ENCODE measurements around the gene ZBTB47.
A peak's percentile ranks its signal among the peaks of the same experiment; 100 is the strongest.

The ZBTB47 gene

GRCh38 chr3:42698911-42699230 is 45.4 kb downstream of the ZBTB47 start:
- Histone ChIP-seq H3K4me2 (ENCODE audit: low read length) (no peak overlapping the region), H3K27me3 (ENCODE audit: insufficient read depth, low read length, poor library complexity) (no peaks in the 10 kb centered on the region), H3K36me3 (ENCODE audit: control insufficient read depth, insufficient read depth, low read length) (no peaks in the 10 kb centered on the region), H3K56ac (ENCODE audit: low read length) (no peak overlapping the region), H3K4ac (ENCODE audit: low read depth, low read length) (no peak overlapping the region), H3K23ac (ENCODE audit: low read length) (no peak overlapping the region), H3K9ac (ENCODE audit: low read length) (no peak overlapping the region), H2BK5ac (ENCODE audit: low read length) (no peak overlapping the region), H2BK120ac (ENCODE audit: low read depth, low read length) (no peak overlapping the region), H4K5ac (ENCODE audit: low read length) (no peak overlapping the region), H2AK5ac (ENCODE audit: low read length) (no peak overlapping the region), H3K27ac (ENCODE audit: low read depth, low read length) (no peak overlapping the region), H3K4me3 (ENCODE audit: low read length) (no peak overlapping the region), H4K8ac (ENCODE audit: low read depth, low read length) (no peak overlapping the region), H3K18ac (ENCODE audit: low read length) (no peak overlapping the region), H3K79me1 (ENCODE audit: low read length) (no peaks in the 10 kb centered on the region), H3K4me1 (ENCODE audit: control insufficient read depth, low read depth, low read length) (no peaks in the 10 kb centered on the region), H3K79me2 (ENCODE audit: control insufficient read depth, insufficient read depth, low read length) (no peaks in the 10 kb centered on the region), H2BK15ac (replicated peaks; ENCODE audit: low read depth) (no peak overlapping the region)
- DNase-seq = no peak
- no CpG with 5 or more reads among the region's 9 CpGs for WGBS (ENCODE audit: extremely low coverage, insufficient coverage, low lambda C conversion rate)

- no peak overlapping the region for H3K4me3 ChIP-seq (ENCODE audit: low read length)
- H3K4me2 ChIP-seq (ENCODE audit: low read length) = no peak overlapping the region
- H4K8ac ChIP-seq (ENCODE audit: low read depth, low read length) = no peak overlapping the region
- H3K56ac ChIP-seq (ENCODE audit: low read length) = no peak overlapping the region
- no peak overlapping the region for H2BK120ac ChIP-seq (ENCODE audit: low read depth, low read length)
- H3K27me3 ChIP-seq (ENCODE audit: insufficient read depth, low read length, poor library complexity) = no peaks in the 10 kb centered on the region
- H3K79me1 ChIP-seq (ENCODE audit: low read length) = no peaks in the 10 kb centered on the region
- H3K18ac ChIP-seq (ENCODE audit: low read length) = no peak overlapping the region
- H3K36me3 ChIP-seq (ENCODE audit: control insufficient read depth, insufficient read depth, low read length) = no peaks in the 10 kb centered on the region
- no peak overlapping the region for H3K27ac ChIP-seq (ENCODE audit: low read depth, low read length)
- H3K9ac ChIP-seq (ENCODE audit: low read length) = no peak overlapping the region
- no peak overlapping the region for H2AK5ac ChIP-seq (ENCODE audit: low read length)
- H3K79me2 ChIP-seq (ENCODE audit: control insufficient read depth, insufficient read depth, low read length) = no peaks in the 10 kb centered on the region
- no peak overlapping the region for H4K5ac ChIP-seq (ENCODE audit: low read length)
- no peak overlapping the region for H2BK5ac ChIP-seq (ENCODE audit: low read length)
- DNase-seq = no peak
- no peak overlapping the region for H2BK15ac ChIP-seq (replicated peaks; ENCODE audit: low read depth)
- H3K4me1 ChIP-seq (ENCODE audit: control insufficient read depth, low read depth, low read length) = no peaks in the 10 kb centered on the region
- H3K4ac ChIP-seq (ENCODE audit: low read depth, low read length) = no peak overlapping the region
- no peak overlapping the region for H3K23ac ChIP-seq (ENCODE audit: low read length)
- WGBS (ENCODE audit: extremely low coverage, insufficient coverage, low lambda C conversion rate) = no CpG with 5 or more reads among the region's 10 CpGs
Observed at GRCh38 chr3:42699511-42699971, 46.0 kb downstream of the ZBTB47 start.

- no peaks in the 10 kb centered on the region for H3K79me2 ChIP-seq (ENCODE audit: control insufficient read depth, insufficient read depth, low read length)
- WGBS (ENCODE audit: extremely low coverage, insufficient coverage, low lambda C conversion rate) = no CpG with 5 or more reads among the region's 15 CpGs
- DNase-seq = no peak
- H3K18ac ChIP-seq (ENCODE audit: low read length) = no peak overlapping the region
- no peaks in the 10 kb centered on the region for H3K36me3 ChIP-seq (ENCODE audit: control insufficient read depth, insufficient read depth, low read length)
- no peak overlapping the region for H3K4ac ChIP-seq (ENCODE audit: low read depth, low read length)
- no peak overlapping the region for H4K5ac ChIP-seq (ENCODE audit: low read length)
- no peak overlapping the region for H2BK120ac ChIP-seq (ENCODE audit: low read depth, low read length)
- H3K4me1 ChIP-seq (ENCODE audit: control insufficient read depth, low read depth, low read length) = no peaks in the 10 kb centered on the region
- no peak overlapping the region for H3K27ac ChIP-seq (ENCODE audit: low read depth, low read length)
- no peak overlapping the region for H2AK5ac ChIP-seq (ENCODE audit: low read length)
- no peak overlapping the region for H2BK5ac ChIP-seq (ENCODE audit: low read length)
- no peak overlapping the region for H3K56ac ChIP-seq (ENCODE audit: low read length)
- no peak overlapping the region for H3K4me3 ChIP-seq (ENCODE audit: low read length)
- H3K4me2 ChIP-seq (ENCODE audit: low read length) = no peak overlapping the region
- no peak overlapping the region for H3K9ac ChIP-seq (ENCODE audit: low read length)
- no peak overlapping the region for H3K23ac ChIP-seq (ENCODE audit: low read length)
- no peaks in the 10 kb centered on the region for H3K79me1 ChIP-seq (ENCODE audit: low read length)
- H3K27me3 ChIP-seq (ENCODE audit: insufficient read depth, low read length, poor library complexity) = no peaks in the 10 kb centered on the region
- no peak overlapping the region for H4K8ac ChIP-seq (ENCODE audit: low read depth, low read length)
- no peak overlapping the region for H2BK15ac ChIP-seq (replicated peaks; ENCODE audit: low read depth)
Observed at GRCh38 chr3:42700366-42701288, 47.1 kb downstream of the ZBTB47 start.

- Histone ChIP-seq H3K27me3 (ENCODE audit: insufficient read depth, low read length, poor library complexity) (no peaks in the 10 kb centered on the region), H3K79me1 (ENCODE audit: low read length) (no peaks in the 10 kb centered on the region), H2BK15ac (replicated peaks; ENCODE audit: low read depth) (no peak overlapping the region), H3K36me3 (ENCODE audit: control insufficient read depth, insufficient read depth, low read length) (no peaks in the 10 kb centered on the region), H2AK5ac (ENCODE audit: low read length) (no peak overlapping the region), H3K23ac (ENCODE audit: low read length) (no peak overlapping the region), H3K9ac (ENCODE audit: low read length) (no peak overlapping the region), H3K4me3 (ENCODE audit: low read length) (no peak overlapping the region), H3K4ac (ENCODE audit: low read depth, low read length) (no peak overlapping the region), H4K8ac (ENCODE audit: low read depth, low read length) (no peak overlapping the region), H3K79me2 (ENCODE audit: control insufficient read depth, insufficient read depth, low read length) (no peaks in the 10 kb centered on the region), H3K4me2 (ENCODE audit: low read length) (no peak overlapping the region), H3K4me1 (ENCODE audit: control insufficient read depth, low read depth, low read length) (no peaks in the 10 kb centered on the region), H3K27ac (ENCODE audit: low read depth, low read length) (no peak overlapping the region), H3K18ac (ENCODE audit: low read length) (no peak overlapping the region), H2BK120ac (ENCODE audit: low read depth, low read length) (no peak overlapping the region), H2BK5ac (ENCODE audit: low read length) (no peak overlapping the region), H3K56ac (ENCODE audit: low read length) (no peak overlapping the region), H4K5ac (ENCODE audit: low read length) (no peak overlapping the region)
- WGBS (ENCODE audit: extremely low coverage, insufficient coverage, low lambda C conversion rate) = no CpG with 5 or more reads among the region's 15 CpGs
- peak; percentile 68 for DNase-seq
Observed at GRCh38 chr3:42701371-42702065, 48.0 kb downstream of the ZBTB47 start.

- no peak within 1 kb of the TSS for H3K4me3 ChIP-seq (ENCODE audit: low read length)
- no peak within 1 kb of the TSS for H3K4ac ChIP-seq (ENCODE audit: low read depth, low read length)
- no peak within 1 kb of the TSS for H2BK5ac ChIP-seq (ENCODE audit: low read length)
- H3K79me2 ChIP-seq (ENCODE audit: control insufficient read depth, insufficient read depth, low read length) = no peaks in the 10 kb centered on the region
- no peak within 1 kb of the TSS for H3K27ac ChIP-seq (ENCODE audit: low read depth, low read length)
- no peak within 1 kb of the TSS for H3K9ac ChIP-seq (ENCODE audit: low read length)
- no peak within 1 kb of the TSS for H3K18ac ChIP-seq (ENCODE audit: low read length)
- no peak within 1 kb of the TSS for H3K4me2 ChIP-seq (ENCODE audit: low read length)
- H3K56ac ChIP-seq (ENCODE audit: low read length) = no peak within 1 kb of the TSS
- H4K5ac ChIP-seq (ENCODE audit: low read length) = no peak within 1 kb of the TSS
- H3K23ac ChIP-seq (ENCODE audit: low read length) = no peak within 1 kb of the TSS
- no peaks in the 10 kb centered on the region for H3K36me3 ChIP-seq (ENCODE audit: control insufficient read depth, insufficient read depth, low read length)
- H3K4me1 ChIP-seq (ENCODE audit: control insufficient read depth, low read depth, low read length) = no peaks in the 10 kb centered on the region
- no peak within 1 kb of the TSS for H2BK15ac ChIP-seq (replicated peaks; ENCODE audit: low read depth)
- H4K8ac ChIP-seq (ENCODE audit: low read depth, low read length) = no peak within 1 kb of the TSS
- no peak within 1 kb of the TSS for H2AK5ac ChIP-seq (ENCODE audit: low read length)
- WGBS (ENCODE audit: extremely low coverage, insufficient coverage, low lambda C conversion rate) = no CpG with 5 or more reads among the region's 21 CpGs
- H3K27me3 ChIP-seq (ENCODE audit: insufficient read depth, low read length, poor library complexity) = no peaks in the 10 kb centered on the region
- no peak within 1 kb of the TSS for H2BK120ac ChIP-seq (ENCODE audit: low read depth, low read length)
- no peak for DNase-seq
- H3K79me1 ChIP-seq (ENCODE audit: low read length) = no peaks in the 10 kb centered on the region
Observed at GRCh38 chr3:42702066-42702951, 48.8 kb downstream of the ZBTB47 start, which contains the start of gene HHATL. TSS of gene HHATL (minus strand) at chr3:42702798. CDS start at chr3:42700826, 1,972 bp downstream.

Data from mesendoderm (in vitro differentiated cells).